ENCODE results near the gene ASTN2.

GRCh38 chr9:116980582-116981120, 434.2 kb downstream of the ASTN2 start:
- TF ChIP-seq CTCF (conservative IDR thresholded peaks at IDR 0.05) (no peak), ZFX (IDR thresholded peaks at IDR 0.05) (no peak)
